NCI-H2029 (cell line): Measurements from ENCODE around the gene NEDD4L.
"Not testable (repeated sequence)": the region's sequence is repeated elsewhere in the genome, so short reads cannot be mapped to it uniquely, and the experiment has no call there.

Experiments
- DNase-seq: peaks from one replicate; lab custom pipeline; 2025; lab: John Stamatoyannopoulos, UW

The NEDD4L gene

DNA sequence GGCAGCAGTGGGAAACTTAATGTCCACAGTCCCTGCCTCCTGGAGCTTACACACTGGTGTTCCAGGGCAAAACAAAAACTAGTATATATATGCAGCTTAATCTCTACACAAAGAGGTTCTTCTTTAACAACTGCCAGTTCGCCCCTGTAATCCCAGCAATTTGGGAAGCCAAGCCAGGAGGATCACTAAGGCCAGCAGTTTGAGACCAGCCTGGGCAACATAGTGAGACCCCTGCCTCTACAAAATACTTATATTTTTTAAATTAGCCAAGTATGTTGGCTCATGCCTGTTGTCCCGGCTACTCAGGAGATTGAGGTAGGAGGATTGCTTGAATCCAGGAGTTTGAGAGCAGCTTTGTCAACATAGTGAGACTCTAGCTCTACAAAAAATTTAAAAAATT lies 17.2 kb upstream of the NEDD4L start:
- no peak for DNase-seq

GRCh38 chr18:58027341-58027740 lies 16.7 kb upstream of the NEDD4L start:
- DNase-seq = no peak

- DNase-seq = no peak
These were observed 15.8 kb upstream of the NEDD4L start for GRCh38 chr18:58028109-58028784.

DNA sequence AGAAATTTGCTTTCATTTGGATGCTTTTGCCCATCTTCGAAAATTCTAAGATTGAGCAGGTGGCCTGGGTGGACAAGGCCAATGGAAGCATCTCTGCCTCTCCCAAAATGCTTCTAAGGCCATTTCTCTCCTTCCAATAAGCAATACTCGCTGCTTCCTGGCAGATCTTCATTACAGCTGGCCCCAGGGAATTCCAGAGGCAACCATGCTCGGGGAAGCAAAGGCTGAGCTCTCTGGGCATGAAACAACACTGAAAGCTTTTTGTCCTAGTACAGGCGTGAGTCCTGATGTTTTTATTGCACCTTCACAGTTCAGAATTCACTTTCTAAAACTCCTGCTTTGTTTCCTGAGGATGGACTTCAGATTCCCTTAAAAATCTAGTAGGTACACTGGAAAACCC lies 11.8 kb upstream of the NEDD4L start:
- DNase-seq = no peak

DNA sequence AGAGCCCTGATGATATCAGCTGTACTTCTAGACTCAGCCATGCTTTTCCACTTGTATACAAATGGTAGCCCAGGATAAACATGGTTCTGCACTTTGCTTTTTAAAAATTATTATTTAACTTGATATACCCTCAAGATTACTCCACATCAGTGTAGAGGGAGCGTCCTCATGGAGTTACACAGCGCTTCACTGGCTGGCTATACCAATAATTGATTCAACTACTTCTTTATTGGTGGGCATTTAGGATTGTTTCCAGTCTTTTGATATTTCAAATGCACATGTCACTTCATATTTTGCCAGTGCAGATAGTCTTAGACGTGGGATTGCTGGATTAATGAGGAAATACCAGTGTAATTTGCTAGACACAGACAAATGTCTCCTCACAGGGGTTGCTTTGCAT lies 10.8 kb upstream of the NEDD4L start:
- DNase-seq = no peak

DNA sequence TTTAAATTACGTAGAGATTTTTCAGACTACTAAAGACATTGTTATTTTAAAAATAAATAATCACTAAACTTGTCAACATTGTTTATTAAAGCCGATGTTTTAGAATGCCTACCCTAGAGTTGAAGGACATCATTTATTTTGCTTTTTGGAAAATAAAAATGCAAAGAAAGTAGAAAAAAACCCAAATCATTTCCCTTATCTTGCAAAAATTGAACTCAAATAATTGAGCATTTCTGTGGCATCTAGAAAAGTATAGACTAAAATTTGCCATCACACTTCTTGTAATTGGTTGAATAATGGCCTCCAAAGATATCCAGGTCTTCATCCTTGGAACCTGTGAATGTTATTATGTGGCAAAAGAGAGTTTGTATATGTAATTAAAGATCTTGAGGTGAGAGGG lies 9.7 kb upstream of the NEDD4L start:
- no peak for DNase-seq

DNA sequence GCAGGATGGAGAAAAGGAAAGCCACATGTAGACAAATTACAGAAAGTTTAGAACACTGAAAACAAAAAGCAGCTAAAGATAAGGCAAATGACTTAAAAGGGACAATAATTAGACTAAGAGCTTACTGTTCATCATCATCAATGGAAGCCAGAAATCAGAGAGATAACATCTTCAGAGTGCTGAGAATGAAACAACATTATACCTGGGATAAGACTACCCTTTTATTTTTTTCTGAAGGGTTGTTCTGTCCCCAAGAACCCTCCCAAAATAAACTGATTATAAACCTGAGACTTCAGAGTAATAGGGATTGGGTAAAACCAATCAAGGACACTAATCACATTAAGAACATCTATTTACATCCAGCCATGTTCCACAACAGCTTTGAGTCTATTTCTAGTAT lies 6.9 kb upstream of the NEDD4L start:
- DNase-seq = no peak

GRCh38 chr18:58038063-58038462 lies 6.0 kb upstream of the NEDD4L start:
- no peak for DNase-seq

GRCh38 chr18:58041633-58042032 lies 2.4 kb upstream of the NEDD4L start:
- no peak for DNase-seq

DNA sequence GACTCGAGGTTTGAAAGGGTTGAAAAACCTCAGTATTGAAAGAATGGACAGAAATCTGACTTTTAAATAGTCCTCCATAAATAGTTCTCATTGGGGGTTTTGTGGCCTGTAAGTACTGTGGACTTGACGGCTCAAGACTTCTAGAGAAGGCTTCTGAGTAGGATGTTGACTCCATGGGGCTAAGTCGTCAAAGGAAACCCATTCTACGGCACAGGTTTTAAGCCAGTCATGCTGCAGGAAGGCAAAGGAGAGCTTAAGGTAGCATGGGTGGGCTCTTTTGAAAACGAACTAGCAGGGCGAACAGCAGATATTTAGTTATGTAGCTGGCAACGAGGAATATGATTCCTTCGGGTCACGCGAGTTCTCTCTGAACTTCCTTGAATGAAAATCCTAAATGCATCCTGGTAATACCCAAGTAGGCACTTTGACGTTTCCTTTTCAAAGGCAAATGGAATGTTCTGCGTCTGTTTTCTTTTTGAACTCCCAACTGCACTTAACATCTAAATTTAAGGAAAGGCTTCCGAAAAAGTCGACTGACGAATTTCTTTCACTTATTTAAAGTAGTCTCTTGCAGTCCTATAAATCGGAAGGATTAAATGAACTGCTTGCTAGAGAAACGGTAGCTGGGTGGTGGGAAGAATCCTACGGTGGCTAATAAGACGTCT lies 1.1 kb upstream of the NEDD4L start:
- DNase-seq = no peak

DNA sequence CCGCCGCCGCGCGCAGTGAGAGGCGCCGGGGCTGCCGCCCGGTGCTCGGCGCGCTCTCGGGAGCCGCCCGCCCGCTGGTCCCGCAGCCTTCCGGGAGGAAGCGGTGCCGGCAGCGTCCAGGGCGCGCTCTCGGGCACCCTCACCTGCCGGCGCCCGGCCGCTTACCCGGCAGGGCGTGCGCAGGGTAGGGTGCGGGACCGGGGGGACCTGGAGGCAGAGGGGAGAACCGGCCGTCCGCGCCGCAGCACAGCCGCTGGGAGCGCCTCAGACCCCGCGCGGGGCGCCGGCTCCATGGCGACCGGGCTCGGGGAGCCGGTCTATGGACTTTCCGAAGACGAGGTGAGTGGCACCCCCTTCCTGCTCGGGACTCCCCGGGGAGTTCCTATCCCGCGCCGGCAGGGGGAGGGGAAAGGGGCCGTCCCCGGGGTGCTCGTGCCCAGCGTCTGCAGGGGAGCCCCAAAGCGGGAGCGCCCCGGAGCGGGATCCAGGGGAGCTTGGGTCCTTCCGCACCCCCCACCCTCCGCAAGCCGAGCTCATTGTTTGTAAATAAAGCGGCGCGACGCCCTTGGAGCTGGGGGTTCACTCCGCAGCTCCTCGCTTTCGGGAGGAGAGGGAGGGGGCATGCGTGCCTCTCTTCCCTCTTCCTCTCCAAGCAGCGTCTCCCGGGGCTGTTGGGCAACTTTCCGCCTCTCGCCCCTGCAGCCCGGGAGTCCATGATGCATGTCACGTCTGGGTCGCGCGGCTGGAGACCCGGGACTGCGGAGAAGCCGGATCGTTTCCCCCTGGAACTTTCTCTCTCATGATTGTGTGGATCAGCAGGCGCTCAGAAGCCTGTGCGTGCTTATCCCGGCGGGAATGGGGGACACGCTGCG lies 580 bp downstream of the NEDD4L start:
- no peak for DNase-seq

DNA sequence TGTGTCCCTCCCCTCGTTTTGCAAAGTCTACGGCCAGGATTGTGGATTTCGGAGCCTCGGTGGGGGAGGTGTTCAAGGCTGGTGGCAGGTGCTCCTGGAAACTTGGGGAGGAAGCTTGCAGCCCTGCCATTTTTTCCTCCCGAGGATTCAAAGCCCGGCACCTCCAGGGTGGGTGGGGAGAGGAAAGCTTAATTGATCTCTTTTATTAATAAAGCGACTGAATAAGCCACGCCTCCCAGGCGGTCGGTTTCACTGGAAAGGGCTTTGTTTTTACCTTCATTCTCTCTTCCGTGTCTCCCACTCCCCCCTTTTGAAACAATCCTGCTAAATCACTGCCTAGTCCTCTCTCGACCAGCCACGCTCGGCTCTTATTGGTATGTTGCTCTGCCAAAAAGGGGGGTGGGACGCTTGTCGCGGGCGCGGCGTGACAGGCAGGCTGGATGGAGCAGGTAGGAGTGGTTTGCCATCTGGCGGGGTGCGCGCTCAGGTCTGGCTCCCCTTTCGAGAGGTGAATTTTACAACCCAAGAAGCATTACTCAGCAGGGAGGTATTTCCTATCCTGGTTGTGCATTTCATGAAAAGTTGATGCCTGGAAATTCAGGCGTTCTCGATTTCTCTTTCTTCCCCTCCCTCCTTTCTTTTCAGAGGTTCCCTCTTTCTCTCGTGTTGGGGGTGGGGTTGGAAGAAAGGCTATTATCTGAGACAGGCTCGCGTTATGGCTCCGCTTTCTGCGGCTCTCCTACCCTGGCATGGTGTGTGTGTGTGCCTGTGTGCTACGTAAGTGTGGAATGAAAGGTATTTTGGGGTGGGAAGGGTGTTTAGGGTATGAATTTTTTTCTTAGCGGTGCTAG lies 1.4 kb downstream of the NEDD4L start:
- no peak for DNase-seq

GRCh38 chr18:58046093-58046793 lies 2.2 kb downstream of the NEDD4L start:
- no peak for DNase-seq

DNA sequence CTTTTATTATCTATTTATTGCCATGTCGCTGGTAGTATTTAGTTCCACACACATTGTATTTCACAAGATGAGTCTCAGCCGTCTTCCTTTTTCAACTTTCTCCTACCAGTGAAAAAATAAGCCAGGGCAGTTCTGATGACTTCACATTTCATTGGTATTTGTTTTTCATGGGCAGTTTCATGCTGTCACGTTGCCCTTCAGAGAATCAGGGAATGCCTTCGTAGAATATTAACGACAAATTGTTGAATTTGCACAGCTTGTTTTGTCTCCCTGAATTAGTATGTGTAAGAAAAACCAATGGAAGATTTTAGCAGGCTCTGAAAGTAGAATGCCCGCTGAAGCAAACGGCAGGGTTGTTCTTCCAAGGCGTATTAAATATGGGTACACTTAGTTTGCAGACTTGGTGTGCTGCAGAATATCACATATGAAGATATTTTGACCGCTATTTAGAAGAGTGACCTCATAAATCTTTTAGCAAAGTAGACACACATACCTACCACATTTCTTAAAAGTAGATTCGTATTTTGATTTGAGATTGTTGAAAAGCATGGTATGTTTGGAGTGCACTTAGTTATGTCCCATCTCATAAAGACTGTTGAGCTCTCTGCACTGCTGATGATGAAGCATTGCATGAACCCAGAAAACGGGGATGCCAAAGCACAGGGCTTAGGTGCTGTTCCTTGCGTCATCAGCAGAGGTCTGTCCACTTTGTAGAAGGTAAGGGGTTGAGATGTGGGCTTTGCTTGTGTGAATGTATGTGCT lies 2.9 kb downstream of the NEDD4L start:
- DNase-seq = no peak

DNA sequence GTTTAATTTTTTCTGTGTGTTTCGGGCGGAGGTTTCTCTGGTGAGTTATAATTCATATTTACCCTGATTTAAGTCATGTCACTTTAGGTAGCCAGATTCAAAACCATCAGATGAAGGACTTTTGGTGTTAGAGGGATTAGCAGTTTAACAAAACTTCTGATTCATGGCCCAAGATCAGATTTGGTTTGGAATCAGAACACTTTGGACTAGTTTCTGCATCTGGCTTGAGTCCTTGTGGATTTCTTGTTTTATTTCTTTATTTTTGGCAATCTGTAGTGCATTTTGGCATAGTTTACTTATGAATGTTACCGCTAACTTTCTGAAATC lies 3.5 kb downstream of the NEDD4L start:
- no peak for DNase-seq

DNA sequence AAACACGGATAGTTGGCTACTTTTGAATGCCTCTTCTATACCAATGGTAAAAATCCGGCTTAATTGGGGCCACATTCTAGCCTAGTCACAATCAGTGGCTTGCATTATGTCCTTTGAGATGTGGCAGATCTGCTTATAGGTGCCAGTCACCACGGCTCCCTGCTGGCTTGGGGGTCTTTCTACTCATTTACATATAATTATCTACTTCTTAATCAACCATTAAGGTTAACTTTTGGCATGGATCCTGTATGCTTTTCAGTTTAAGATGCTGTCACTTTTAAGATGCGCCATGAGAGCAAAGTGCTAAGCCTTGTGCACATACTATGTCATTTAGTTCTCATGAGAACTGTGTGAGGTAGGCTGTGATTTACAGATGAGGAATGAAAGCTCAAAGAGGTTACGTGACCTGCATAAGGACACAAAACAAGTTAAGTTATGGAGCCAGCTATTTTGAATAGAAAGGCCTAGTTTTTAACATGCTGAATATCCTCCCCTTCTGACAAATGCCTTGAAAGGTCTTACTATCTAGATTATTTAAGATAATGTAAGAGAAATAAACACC lies 4.1 kb downstream of the NEDD4L start:
- no peak for DNase-seq

GRCh38 chr18:58049000-58049688 lies 5.1 kb downstream of the NEDD4L start:
- DNase-seq = no peak

DNA sequence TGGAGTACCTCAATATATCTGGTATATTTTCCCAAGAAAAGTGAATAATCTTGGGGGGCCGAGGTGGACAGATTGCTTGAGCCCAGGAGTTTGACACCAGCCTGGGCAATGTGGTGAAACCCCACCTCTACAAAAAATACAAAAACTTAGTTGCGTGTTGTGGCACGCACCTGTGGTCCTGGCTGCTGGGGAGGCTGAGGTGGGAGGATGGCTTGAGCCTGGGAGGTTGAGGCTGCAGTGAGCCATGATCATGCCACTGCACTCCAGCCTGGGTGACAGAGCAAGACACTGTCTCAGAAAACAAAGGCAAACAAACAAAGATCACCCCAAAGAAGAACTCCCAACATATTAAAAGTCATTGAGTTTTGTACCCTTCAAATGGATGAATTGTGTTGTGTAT lies 6.9 kb downstream of the NEDD4L start:
- DNase-seq = not testable (repeated sequence)

- no peak for DNase-seq
These were observed 7.9 kb downstream of the NEDD4L start for GRCh38 chr18:58051765-58052460.
